Tibial nerve (tissue), 3 donors: ENCODE data around the gene PLPP1.

Experiments used
- CTCF ChIP-seq, 5 experiments: fragments of 200-600 bp in 3 of 5; fragments of 450-650 bp in 2 of 5; sonication (generic) in 3 of 5; IDR thresholded peaks; one replicate each; pipeline ENCODE4 v1.5.1; 2016 to 2019; ENCODE audit warnings: antibody characterized with exemption in 5 of 5, mild to moderate bottlenecking in 3 of 5, moderate library complexity in 2 of 5
- POLR2A ChIP-seq, 2 donors: fragments of 450-650 bp; IDR thresholded peaks; one replicate each; pipeline ENCODE4 v1.6.1; 2017; ENCODE audit warnings: antibody characterized with exemption in 2 of 2, mild to moderate bottlenecking in 2 of 2, moderate library complexity in 2 of 2

GRCh38 chr5:55583578-55583977 lies 48.8 kb upstream of the PLPP1 start:
- TF ChIP-seq CTCF (IDR thresholded peaks at IDR 0.05) = no peak
- no peak for TF ChIP-seq POLR2A (IDR thresholded peaks at IDR 0.05)
